ENCODE measurements around the gene DPAGT1. TPM values are rescaled to one million over a fixed set of nuclear protein-coding genes. Genes with fewer than 3 reads are reported as not detected.

DPAGT1 gene
- total and polyA plus RNA-seq, 2 experiments from 2014 or later = 37.2 to 52.6 TPM

GRCh38 chr11:119117004-119117706 lies 15.5 kb upstream of the DPAGT1 start (continued):
- TF ChIP-seq ZNF462 (CRISPR knock-in tag; IDR thresholded peaks at IDR 0.05) (no peak), EZH2phosphoT487 (IDR thresholded peaks at IDR 0.05; ENCODE audit: unreplicated experiment) (no peak), CREB1 (CRISPR knock-in tag; IDR thresholded peaks at IDR 0.05; ENCODE audit: low read depth) (no peak), EZH2 (IDR thresholded peaks at IDR 0.05; ENCODE audit: low read depth, unreplicated experiment) (no peak), ETS1 (IDR thresholded peaks at IDR 0.05) (no peak), REST (IDR thresholded peaks at IDR 0.05; ENCODE audit: unreplicated experiment) (no peak)

Data from GM23338 (cell line).